Mesenchymal stem cell (in vitro differentiated cells and primary cell): Measurements from ENCODE around the gene GGPS1.
A peak's percentile ranks its signal among the peaks of the same experiment; 100 is the strongest.
"Not testable (repeated sequence)": the region's sequence is repeated elsewhere in the genome, so short reads cannot be mapped to it uniquely, and the experiment has no call there.

ENCODE experiments used
- DNase-seq: peaks from one replicate; pipeline ENCODE4 v3.0.0-alpha.2; 2013
- H2AFZ ChIP-seq: one replicate; pipeline ENCODE4 v1.6.1; 2013; ENCODE audit warnings: low read depth, mild to moderate bottlenecking, control low read depth, inconsistent platforms, low read length, moderate library complexity
- H2AK5ac ChIP-seq: 2 replicates; pipeline ENCODE4 v1.6.1; 2013; ENCODE audit warnings: low read length, moderate library complexity, mild to moderate bottlenecking, inconsistent platforms; ENCODE audit not compliant: severe bottlenecking
- H2BK120ac ChIP-seq: one replicate; pipeline ENCODE4 v1.6.1; 2013; ENCODE audit warnings: low read depth, mild to moderate bottlenecking, inconsistent platforms, low read length, moderate library complexity
- H2BK12ac ChIP-seq, 2 experiments: one replicate each; pipeline ENCODE4 v1.6.1; 2013; ENCODE audit warnings: inconsistent platforms in 2 of 2, low read length in 2 of 2, mild to moderate bottlenecking in 2 of 2, moderate library complexity in 2 of 2, control low read depth in 1 of 2
- H2BK15ac ChIP-seq: one replicate; pipeline ENCODE4 v1.6.1; 2013; ENCODE audit warnings: mild to moderate bottlenecking, low read depth, inconsistent platforms; ENCODE audit not compliant: poor library complexity, severe bottlenecking
- H2BK5ac ChIP-seq: 2 replicates; pipeline ENCODE4 v1.6.1; 2013; ENCODE audit warnings: low read depth, mild to moderate bottlenecking, low read length, control low read depth, inconsistent platforms; ENCODE audit not compliant: poor library complexity, severe bottlenecking
- H3K14ac ChIP-seq, 2 experiments: one replicate each; pipeline ENCODE4 v1.6.1; 2013; ENCODE audit warnings: inconsistent platforms in 2 of 2, low read length in 2 of 2, control low read depth in 1 of 2, mild to moderate bottlenecking in 1 of 2, moderate library complexity in 1 of 2
- H3K18ac ChIP-seq, 2 experiments: one replicate each; pipeline ENCODE4 v1.6.1; 2013; ENCODE audit warnings: inconsistent platforms in 2 of 2, low read length in 2 of 2, control low read depth in 1 of 2, low read depth in 1 of 2, mild to moderate bottlenecking in 1 of 2
- H3K23ac ChIP-seq, 2 experiments: one replicate each; pipeline ENCODE4 v1.6.1; 2013; ENCODE audit warnings: inconsistent platforms in 2 of 2, low read length in 2 of 2, mild to moderate bottlenecking in 2 of 2, moderate library complexity in 2 of 2, control low read depth in 1 of 2
- H3K27ac ChIP-seq: 2 replicates; pipeline ENCODE4 v1.5.1; 2013; ENCODE audit warnings: mild to moderate bottlenecking, moderate library complexity, low read length, control low read depth, inconsistent platforms; ENCODE audit not compliant: poor library complexity, severe bottlenecking
- H3K27me3 ChIP-seq, 2 experiments: 2 replicates each; pipeline versions ENCODE4 v1.6.1 to v1.7.0; 2013; ENCODE audit warnings: low read length in 2 of 2, mild to moderate bottlenecking in 2 of 2, moderate library complexity in 2 of 2, control low read depth in 1 of 2, inconsistent platforms in 1 of 2; ENCODE audit not compliant: control insufficient read depth in 1 of 2, insufficient read depth in 1 of 2
- H3K36me3 ChIP-seq, 2 experiments: 2 replicates each; pipeline versions ENCODE4 v1.6.1 to v1.7.0; 2013; ENCODE audit warnings: low read length in 2 of 2, control low read depth in 1 of 2, inconsistent platforms in 1 of 2, low read depth in 1 of 2, mild to moderate bottlenecking in 1 of 2; ENCODE audit not compliant: insufficient read depth in 2 of 2, control insufficient read depth in 1 of 2
- H3K4ac ChIP-seq, 2 experiments: one replicate each; pipeline ENCODE4 v1.6.1; 2013; ENCODE audit warnings: inconsistent platforms in 2 of 2, low read length in 2 of 2, mild to moderate bottlenecking in 2 of 2, moderate library complexity in 2 of 2, control low read depth in 1 of 2, low read depth in 1 of 2
- H3K4me1 ChIP-seq: 2 replicates; pipeline ENCODE4 v1.6.1; 2013; ENCODE audit warnings: low read depth, low read length, control low read depth; ENCODE audit not compliant: control insufficient read depth, insufficient read depth
- H3K4me2 ChIP-seq: 2 replicates; pipeline ENCODE4 v1.6.1; 2013; ENCODE audit warnings: low read length, mild to moderate bottlenecking, inconsistent platforms; ENCODE audit not compliant: poor library complexity, severe bottlenecking
- H3K4me3 ChIP-seq, 2 experiments: 2 replicates each; pipeline versions ENCODE4 v1.5.1 to v1.7.0; 2013; ENCODE audit warnings: low read length in 2 of 2, mild to moderate bottlenecking in 2 of 2, control low read depth in 1 of 2, low read depth in 1 of 2; ENCODE audit not compliant: insufficient read depth in 1 of 2
- H3K79me1 ChIP-seq: replicated peaks from 2 replicates; pipeline ENCODE4 v1.6.1; 2013; ENCODE audit warnings: mild to moderate bottlenecking, control low read depth, low read length, inconsistent platforms; ENCODE audit not compliant: poor library complexity, severe bottlenecking
- H3K9ac ChIP-seq: 2 replicates; pipeline ENCODE4 v1.7.0; 2013; ENCODE audit warnings: mild to moderate bottlenecking, low read length, moderate library complexity
- H3K9me3 ChIP-seq: 2 replicates; pipeline ENCODE4 v1.7.0; 2013; ENCODE audit warnings: mild to moderate bottlenecking, low read length; ENCODE audit not compliant: control insufficient read depth
- H4K8ac ChIP-seq: one replicate; pipeline ENCODE4 v1.6.1; 2013; ENCODE audit warnings: inconsistent platforms, mild to moderate bottlenecking, low read length, moderate library complexity
- H4K91ac ChIP-seq: one replicate; pipeline ENCODE4 v1.6.1; 2013; ENCODE audit warnings: mild to moderate bottlenecking, low read length, inconsistent platforms
- WGBS: methylation state at CpG from one replicate; pipeline ENCODE4 v1.1.7; 2013; ENCODE audit warnings: mixed read lengths; 5-methylcytosine and 5-hydroxymethylcytosine counted together

Gene GGPS1

GRCh38 chr1:235364189-235364588 lies 35.8 kb downstream of the GGPS1 start:
- not testable (repeated sequence) for H3K27me3 ChIP-seq, H3K14ac ChIP-seq, H3K27ac ChIP-seq, H2BK5ac ChIP-seq, H2AFZ ChIP-seq, H3K18ac ChIP-seq, H3K9me3 ChIP-seq, H3K23ac ChIP-seq, H3K79me1 ChIP-seq, H4K91ac ChIP-seq, H3K9ac ChIP-seq, H4K8ac ChIP-seq, H3K4me3 ChIP-seq, H2BK15ac ChIP-seq, H3K36me3 ChIP-seq, H3K4me1 ChIP-seq, H3K4ac ChIP-seq, H2AK5ac ChIP-seq, H2BK120ac ChIP-seq, H3K4me2 ChIP-seq, H2BK12ac ChIP-seq, DNase-seq
- WGBS = 92% methylated on average over 8 of the region's 9 CpGs

- no peak overlapping the region for H2BK120ac ChIP-seq
- H4K8ac ChIP-seq = peak overlapping the region; percentile 60
- H3K4me3 ChIP-seq = no peak overlapping the region
- H3K9ac ChIP-seq = peak overlapping the region; percentile 87
- H2BK15ac ChIP-seq = no peak overlapping the region
- no peak for DNase-seq
- H3K4me1 ChIP-seq = peaks cover 2% of the 10 kb centered on the region
- H2AFZ ChIP-seq = no peak overlapping the region
- no peak overlapping the region for H3K14ac ChIP-seq
- H3K4ac ChIP-seq = no peak overlapping the region
- no peak overlapping the region for H3K27ac ChIP-seq
- no peak overlapping the region for H4K91ac ChIP-seq
- peaks cover 0 to 4% of the 10 kb centered on the region in 2 experiments for H3K36me3 ChIP-seq
- no peaks in the 10 kb centered on the region for H3K9me3 ChIP-seq
- no peak overlapping the region for H3K4me2 ChIP-seq
- no peak overlapping the region for H3K18ac ChIP-seq
- no peaks in the 10 kb centered on the region for H3K27me3 ChIP-seq
- WGBS = 90% methylated on average over 5 of the region's 5 CpGs
- H3K79me1 ChIP-seq = peaks cover 3% of the 10 kb centered on the region
- no peak overlapping the region for H2BK5ac ChIP-seq
- no peak overlapping the region for H3K23ac ChIP-seq
- H2BK12ac ChIP-seq = peak overlapping the region in 1 of 2 experiments; percentile 23
- no peak overlapping the region for H2AK5ac ChIP-seq
Measured at GRCh38 chr1:235366286-235366685, 37.9 kb downstream of the GGPS1 start.

- peak within 1 kb of the TSS; percentile 74 for H3K27ac ChIP-seq
- H3K9ac ChIP-seq = peak within 1 kb of the TSS; percentile 87
- H2BK15ac ChIP-seq = peak within 1 kb of the TSS; percentile 26
- peak; percentile 98 for DNase-seq
- peak within 1 kb of the TSS; percentile 30 for H4K91ac ChIP-seq
- H3K4me1 ChIP-seq = peaks cover 2% of the 10 kb centered on the region
- peak within 1 kb of the TSS; percentile 31 for H2BK5ac ChIP-seq
- H3K4me2 ChIP-seq = peak within 1 kb of the TSS; percentile 39
- peak within 1 kb of the TSS; percentile 26 to 84 for H3K18ac ChIP-seq
- H3K9me3 ChIP-seq = no peaks in the 10 kb centered on the region
- peak within 1 kb of the TSS; percentile 77 for H4K8ac ChIP-seq
- peak within 1 kb of the TSS; percentile 69 to 85 for H3K4me3 ChIP-seq
- peak within 1 kb of the TSS in 1 of 2 experiments; percentile 23 for H2BK12ac ChIP-seq
- H3K14ac ChIP-seq = no peak within 1 kb of the TSS
- H3K23ac ChIP-seq = peak within 1 kb of the TSS in 1 of 2 experiments; percentile 63
- peaks cover 0 to 4% of the 10 kb centered on the region in 2 experiments for H3K36me3 ChIP-seq
- no peak within 1 kb of the TSS for H2AK5ac ChIP-seq
- H3K79me1 ChIP-seq = peaks cover 6% of the 10 kb centered on the region
- 2% methylated on average over 37 of the region's 38 CpGs for WGBS
- H3K4ac ChIP-seq = peak within 1 kb of the TSS in 1 of 2 experiments; percentile 66
- H2BK120ac ChIP-seq = peak within 1 kb of the TSS; percentile 6
- no peaks in the 10 kb centered on the region for H3K27me3 ChIP-seq
- peak within 1 kb of the TSS; percentile 14 for H2AFZ ChIP-seq
Measured at GRCh38 chr1:235367000-235367908, 38.9 kb downstream of the GGPS1 start, which contains the start of gene TBCE. Gene TBCE (plus strand): TSS chr1:235367427. CDS start chr1:235380050, 12,623 bp downstream.

GRCh38 chr1:235368428-235368827 lies 40.1 kb downstream of the GGPS1 start:
- Histone ChIP-seq H3K27ac (no peak overlapping the region), H2AFZ (no peak overlapping the region), H2BK15ac (no peak overlapping the region), H2BK120ac (no peak overlapping the region), H3K36me3 (peaks cover 0 to 4% of the 10 kb centered on the region in 2 experiments), H3K27me3 (no peaks in the 10 kb centered on the region), H2BK5ac (no peak overlapping the region), H3K9ac (peak overlapping the region; percentile 87), H3K4me1 (peaks cover 2% of the 10 kb centered on the region), H3K4ac (no peak overlapping the region), H4K91ac (no peak overlapping the region), H3K14ac (no peak overlapping the region), H3K18ac (no peak overlapping the region), H3K4me3 (peak overlapping the region in 1 of 2 experiments; percentile 85), H3K9me3 (no peaks in the 10 kb centered on the region), H4K8ac (no peak overlapping the region), H2AK5ac (no peak overlapping the region), H2BK12ac (no peak overlapping the region), H3K23ac (no peak overlapping the region), H3K4me2 (no peak overlapping the region), H3K79me1 (peaks cover 8% of the 10 kb centered on the region)
- WGBS = 90% methylated on average over 3 of the region's 5 CpGs
- DNase-seq = no peak
